GM12873 (cell line): ENCODE data around the gene LYAR.

Experiments
- TF ChIP-seq, protein P1 (sequence below): IDR thresholded peaks from 2 replicates; pipeline ENCODE4 v1.5.1; 2012; ENCODE audit warnings: low read depth, mild to moderate bottlenecking, moderate library complexity, low read length, control low read depth; ENCODE audit not compliant: insufficient read depth; ENCODE audit errors: missing control alignments

The LYAR gene

DNA sequence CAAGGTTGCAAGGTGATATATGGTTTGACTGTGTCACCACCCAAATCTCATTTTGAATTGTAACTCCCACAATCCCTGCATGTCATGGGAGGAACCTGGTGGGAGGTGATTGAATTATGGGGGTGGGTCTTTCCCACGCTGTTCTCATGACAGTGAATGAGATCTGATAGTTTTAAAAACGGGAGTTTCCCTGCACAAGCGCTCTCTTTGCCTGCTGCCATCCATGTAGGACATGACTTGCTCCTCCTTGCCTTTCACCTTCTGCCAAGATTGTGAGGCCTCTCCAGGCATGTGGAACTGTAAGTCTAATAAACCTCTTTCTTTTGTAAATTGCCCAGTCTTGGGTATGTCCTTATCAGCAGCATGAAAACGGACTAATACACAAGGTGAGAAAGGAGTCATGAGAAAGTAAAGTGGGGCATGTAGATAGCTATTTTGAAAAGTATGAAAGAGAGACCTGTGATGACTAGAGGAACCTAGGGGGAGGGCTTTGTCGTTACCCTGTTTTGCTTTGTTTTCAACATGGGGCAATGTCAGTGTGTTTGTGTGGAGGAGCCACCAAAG, 6.4 kb upstream of the LYAR start:
- TF ChIP-seq, protein P1, sequence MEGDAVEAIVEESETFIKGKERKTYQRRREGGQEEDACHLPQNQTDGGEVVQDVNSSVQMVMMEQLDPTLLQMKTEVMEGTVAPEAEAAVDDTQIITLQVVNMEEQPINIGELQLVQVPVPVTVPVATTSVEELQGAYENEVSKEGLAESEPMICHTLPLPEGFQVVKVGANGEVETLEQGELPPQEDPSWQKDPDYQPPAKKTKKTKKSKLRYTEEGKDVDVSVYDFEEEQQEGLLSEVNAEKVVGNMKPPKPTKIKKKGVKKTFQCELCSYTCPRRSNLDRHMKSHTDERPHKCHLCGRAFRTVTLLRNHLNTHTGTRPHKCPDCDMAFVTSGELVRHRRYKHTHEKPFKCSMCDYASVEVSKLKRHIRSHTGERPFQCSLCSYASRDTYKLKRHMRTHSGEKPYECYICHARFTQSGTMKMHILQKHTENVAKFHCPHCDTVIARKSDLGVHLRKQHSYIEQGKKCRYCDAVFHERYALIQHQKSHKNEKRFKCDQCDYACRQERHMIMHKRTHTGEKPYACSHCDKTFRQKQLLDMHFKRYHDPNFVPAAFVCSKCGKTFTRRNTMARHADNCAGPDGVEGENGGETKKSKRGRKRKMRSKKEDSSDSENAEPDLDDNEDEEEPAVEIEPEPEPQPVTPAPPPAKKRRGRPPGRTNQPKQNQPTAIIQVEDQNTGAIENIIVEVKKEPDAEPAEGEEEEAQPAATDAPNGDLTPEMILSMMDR = no peak

DNA sequence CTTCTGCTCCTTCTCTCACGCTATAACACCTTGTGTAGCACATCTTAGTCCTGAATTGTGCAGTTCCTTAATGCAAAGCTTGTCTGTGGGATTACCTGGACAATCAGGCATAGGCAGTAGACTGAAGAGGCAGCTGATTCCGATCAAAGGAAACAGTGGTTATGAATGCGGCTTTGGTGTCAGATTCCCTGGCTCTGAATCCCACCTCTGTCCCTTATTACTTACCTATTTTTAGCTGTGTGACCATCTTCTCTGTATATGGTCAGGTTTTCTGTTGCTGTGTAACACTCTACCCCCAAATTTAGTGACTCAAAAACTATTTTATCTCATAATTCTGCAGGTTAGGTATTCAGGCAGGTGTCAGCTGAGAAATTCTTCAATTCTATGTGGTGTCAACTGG, 3.3 kb upstream of the LYAR start:
- TF ChIP-seq, protein P1 = no peak

DNA sequence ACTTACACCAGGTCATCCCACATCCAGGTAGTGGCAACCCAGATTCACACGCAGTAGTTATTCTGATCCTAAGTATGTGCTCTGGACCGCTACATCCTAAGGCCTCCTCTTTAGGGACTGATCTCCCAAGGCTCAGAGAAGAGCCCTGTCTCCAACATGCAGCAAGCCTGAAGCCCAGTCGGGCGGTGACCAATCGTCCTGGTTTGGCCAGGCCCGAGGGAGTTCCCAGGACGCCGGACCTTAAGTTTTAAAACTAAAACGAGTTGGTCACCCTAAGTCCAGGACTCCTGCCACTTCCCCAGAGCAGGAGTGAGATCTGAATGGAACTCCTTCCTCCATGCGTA, 385 bp downstream of the LYAR start:
- TF ChIP-seq, protein P1 = no peak

DNA sequence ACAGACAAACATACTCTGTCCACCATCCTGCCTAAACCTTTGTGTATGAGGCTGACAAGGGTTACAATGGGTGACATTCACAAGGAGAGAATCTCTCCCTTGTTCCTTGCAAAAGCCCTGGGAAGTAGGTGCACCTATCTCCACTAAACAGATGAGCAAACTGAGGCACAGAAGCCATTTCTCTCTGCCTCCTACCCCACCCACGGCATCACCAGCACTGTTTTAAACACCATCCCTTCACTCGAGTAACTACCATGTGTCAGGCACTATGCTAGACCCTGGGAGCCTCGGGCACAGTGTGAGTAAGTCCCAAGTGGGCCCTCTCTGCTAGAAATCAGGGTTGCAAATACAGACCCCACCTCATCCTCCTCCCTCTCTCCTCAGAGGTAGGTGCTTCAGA, 899 bp downstream of the LYAR start:
- TF ChIP-seq, protein P1 = no peak

DNA sequence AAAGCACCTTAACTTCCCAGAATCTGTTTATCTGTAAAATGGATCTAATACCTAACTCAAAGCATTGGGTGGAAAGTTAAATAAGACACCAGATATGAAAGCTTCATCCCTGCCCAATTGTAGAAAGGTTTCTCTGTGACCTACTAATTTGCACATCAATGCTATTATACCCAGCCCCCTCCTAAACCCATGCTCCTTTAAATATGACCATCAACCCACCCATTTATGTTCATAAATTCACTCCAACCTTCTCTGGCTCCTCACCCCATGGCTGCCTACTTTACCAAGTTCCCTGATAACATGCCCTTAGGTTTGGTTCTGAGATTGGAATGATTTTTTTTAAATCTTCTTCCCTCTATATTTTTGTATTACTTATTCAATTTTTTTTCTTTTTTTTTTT, 1.9 kb downstream of the LYAR start:
- TF ChIP-seq, protein P1 = no peak

DNA sequence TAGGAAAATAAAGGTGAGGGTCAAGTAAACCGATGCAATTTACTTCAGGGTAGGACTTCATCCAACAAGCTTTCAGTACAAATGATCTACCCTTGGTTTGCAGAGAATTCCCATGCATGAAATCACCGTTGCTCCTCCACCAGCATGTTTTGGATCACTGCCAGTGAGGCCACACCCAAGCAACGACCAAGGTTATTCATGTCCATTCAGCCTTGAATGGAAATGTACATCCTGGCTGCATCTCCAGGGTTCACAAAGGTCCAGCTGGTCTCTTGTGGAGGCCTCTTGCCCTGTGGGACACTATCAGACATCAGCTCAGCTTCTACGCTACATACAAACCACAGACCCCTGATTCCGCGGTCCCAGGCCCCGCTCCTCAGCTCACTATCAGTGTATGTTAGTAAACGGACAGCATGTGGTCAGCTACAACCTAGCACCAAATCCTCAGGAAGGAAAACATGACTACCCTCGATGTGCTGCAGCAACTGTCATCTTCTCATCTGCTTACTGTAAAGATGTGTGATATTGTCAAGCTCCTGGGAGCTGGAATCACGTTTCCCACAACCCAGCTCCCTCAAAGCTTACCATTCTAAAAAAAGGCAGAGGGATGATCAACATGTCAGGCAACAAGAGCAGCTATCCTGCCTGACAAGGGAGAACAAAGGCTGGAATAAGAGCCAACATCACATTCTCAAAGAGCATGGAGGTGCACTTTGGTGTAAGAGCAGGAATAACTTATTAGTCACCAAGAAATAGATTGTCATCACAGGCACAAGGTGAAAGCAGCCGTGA, 4.9 kb downstream of the LYAR start:
- TF ChIP-seq, protein P1 = no peak

DNA sequence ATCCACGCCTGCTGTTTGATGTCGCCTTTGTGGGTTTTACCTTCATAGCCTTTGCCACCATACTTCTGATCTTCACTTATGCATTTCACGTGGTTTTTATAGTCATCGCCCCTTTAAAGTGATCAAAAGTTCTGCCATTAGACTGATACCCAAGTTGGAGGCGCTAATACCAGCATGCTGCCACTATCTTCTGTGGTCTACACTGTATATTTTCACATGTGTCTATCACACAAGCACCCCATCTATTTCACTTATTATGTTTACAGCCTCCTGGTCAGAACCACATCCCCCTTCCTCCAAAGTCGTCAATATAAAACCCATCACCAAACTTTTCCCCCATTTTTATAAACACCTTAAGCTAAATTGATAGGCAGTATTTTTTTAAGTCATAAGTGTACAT, 8.2 kb downstream of the LYAR start:
- TF ChIP-seq, protein P1 = no peak
